ENCODE measurements around the gene CKAP4.

CKAP4 gene

GRCh38 chr12:106233011-106233410, 14.8 kb downstream of the CKAP4 start:
- Histone ChIP-seq H3K79me2 (ENCODE audit: insufficient read depth, low read length) (no peaks in the 10 kb centered on the region), H3F3A (ENCODE audit: insufficient read depth, low read length) (no peaks in the 10 kb centered on the region), H3K4me2 (ENCODE audit: low read length) (no peak overlapping the region), H3K27me3 (ENCODE audit: insufficient read depth, low read length) (no peaks in the 10 kb centered on the region), H2AFZ (ENCODE audit: low read length) (no peak overlapping the region), H3K4me3 (ENCODE audit: low read depth, low read length, poor library complexity, severe bottlenecking) (no peak overlapping the region), H3K9me2 (ENCODE audit: low read depth, low read length) (no peaks in the 10 kb centered on the region), H3K27ac (ENCODE audit: low read depth, low read length, poor library complexity, severe bottlenecking) (no peak overlapping the region), H3K4me1 (ENCODE audit: insufficient read depth, low read length, severe bottlenecking) (peaks cover 2% of the 10 kb centered on the region), H4K20me1 (ENCODE audit: insufficient read depth, low read length) (no peaks in the 10 kb centered on the region), H3K9me3 (ENCODE audit: low read length) (no peaks in the 10 kb centered on the region), H3K36me3 (ENCODE audit: insufficient read depth, low read length) (no peaks in the 10 kb centered on the region), H3K9ac (ENCODE audit: low read length) (no peak overlapping the region)
- TF ChIP-seq, protein P1, sequence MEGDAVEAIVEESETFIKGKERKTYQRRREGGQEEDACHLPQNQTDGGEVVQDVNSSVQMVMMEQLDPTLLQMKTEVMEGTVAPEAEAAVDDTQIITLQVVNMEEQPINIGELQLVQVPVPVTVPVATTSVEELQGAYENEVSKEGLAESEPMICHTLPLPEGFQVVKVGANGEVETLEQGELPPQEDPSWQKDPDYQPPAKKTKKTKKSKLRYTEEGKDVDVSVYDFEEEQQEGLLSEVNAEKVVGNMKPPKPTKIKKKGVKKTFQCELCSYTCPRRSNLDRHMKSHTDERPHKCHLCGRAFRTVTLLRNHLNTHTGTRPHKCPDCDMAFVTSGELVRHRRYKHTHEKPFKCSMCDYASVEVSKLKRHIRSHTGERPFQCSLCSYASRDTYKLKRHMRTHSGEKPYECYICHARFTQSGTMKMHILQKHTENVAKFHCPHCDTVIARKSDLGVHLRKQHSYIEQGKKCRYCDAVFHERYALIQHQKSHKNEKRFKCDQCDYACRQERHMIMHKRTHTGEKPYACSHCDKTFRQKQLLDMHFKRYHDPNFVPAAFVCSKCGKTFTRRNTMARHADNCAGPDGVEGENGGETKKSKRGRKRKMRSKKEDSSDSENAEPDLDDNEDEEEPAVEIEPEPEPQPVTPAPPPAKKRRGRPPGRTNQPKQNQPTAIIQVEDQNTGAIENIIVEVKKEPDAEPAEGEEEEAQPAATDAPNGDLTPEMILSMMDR (IDR thresholded peaks at IDR 0.05; ENCODE audit: low read length): no peak
- no peak for TF ChIP-seq EZH2 (IDR thresholded peaks at IDR 0.05; ENCODE audit: borderline replicate concordance, low read length)

DNA sequence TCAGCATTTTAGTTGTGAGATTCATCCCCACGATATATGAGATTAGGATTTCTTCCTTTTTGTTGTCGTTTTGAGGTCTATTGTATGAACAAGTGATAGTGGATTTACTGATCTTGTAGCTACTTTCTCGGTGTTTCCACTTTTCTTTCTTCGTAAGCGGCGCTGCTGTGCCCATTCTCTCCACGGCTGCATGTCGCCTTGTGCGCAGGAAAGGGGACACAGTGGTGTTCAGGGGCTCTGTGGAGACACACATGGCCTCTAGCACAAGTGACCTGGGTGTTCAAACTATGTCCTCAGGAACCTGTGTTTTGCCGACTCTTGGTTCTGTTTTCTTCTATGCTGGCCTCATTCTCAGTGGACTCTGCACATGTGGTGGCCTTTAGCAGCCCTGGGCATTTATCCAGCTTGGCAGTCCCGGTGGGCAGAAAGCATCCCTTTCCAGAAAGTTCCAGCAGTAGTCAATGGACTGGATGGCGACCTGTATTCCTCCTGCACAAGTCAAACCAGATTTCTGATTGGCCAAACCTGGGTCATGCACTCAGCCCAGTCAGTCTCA, 18.7 kb downstream of the CKAP4 start:
- no peak overlapping the region for H3K9ac ChIP-seq (ENCODE audit: low read length)
- H3K27ac ChIP-seq (ENCODE audit: low read depth, low read length, poor library complexity, severe bottlenecking): no peak overlapping the region

GRCh38 chr12:106228320-106228710, 19.5 kb downstream of the CKAP4 start:
- H3K4me3 ChIP-seq (ENCODE audit: low read depth, low read length, poor library complexity, severe bottlenecking): no peak overlapping the region
- no peak overlapping the region for H2AFZ ChIP-seq (ENCODE audit: low read length)
- no peaks in the 10 kb centered on the region for H3K9me3 ChIP-seq (ENCODE audit: low read length)
- H3K9ac ChIP-seq (ENCODE audit: low read length): no peak overlapping the region
- H3K4me1 ChIP-seq (ENCODE audit: insufficient read depth, low read length, severe bottlenecking): peaks cover 14% of the 10 kb centered on the region
- H4K20me1 ChIP-seq (ENCODE audit: insufficient read depth, low read length): no peaks in the 10 kb centered on the region
- H3K79me2 ChIP-seq (ENCODE audit: insufficient read depth, low read length): no peaks in the 10 kb centered on the region
- no peak overlapping the region for H3K4me2 ChIP-seq (ENCODE audit: low read length)
- H3K9me2 ChIP-seq (ENCODE audit: low read depth, low read length): no peaks in the 10 kb centered on the region
- no peaks in the 10 kb centered on the region for H3K27me3 ChIP-seq (ENCODE audit: insufficient read depth, low read length)
- no peaks in the 10 kb centered on the region for H3F3A ChIP-seq (ENCODE audit: insufficient read depth, low read length)
- TF ChIP-seq, protein P1 (IDR thresholded peaks at IDR 0.05; ENCODE audit: low read length): no peak
- no peak for TF ChIP-seq EZH2 (IDR thresholded peaks at IDR 0.05; ENCODE audit: borderline replicate concordance, low read length)
- H3K36me3 ChIP-seq (ENCODE audit: insufficient read depth, low read length): no peaks in the 10 kb centered on the region
- no peak overlapping the region for H3K27ac ChIP-seq (ENCODE audit: low read depth, low read length, poor library complexity, severe bottlenecking)

More for the DNA sequence above, 18.7 kb downstream of the CKAP4 start:
- Histone ChIP-seq H4K20me1 (ENCODE audit: insufficient read depth, low read length) (no peaks in the 10 kb centered on the region), H3K9me2 (ENCODE audit: low read depth, low read length) (no peaks in the 10 kb centered on the region), H3F3A (ENCODE audit: insufficient read depth, low read length) (no peaks in the 10 kb centered on the region), H3K4me2 (ENCODE audit: low read length) (no peak overlapping the region), H3K4me3 (ENCODE audit: low read depth, low read length, poor library complexity, severe bottlenecking) (no peak overlapping the region), H3K9me3 (ENCODE audit: low read length) (no peaks in the 10 kb centered on the region), H3K4me1 (ENCODE audit: insufficient read depth, low read length, severe bottlenecking) (peaks cover 14% of the 10 kb centered on the region), H3K27me3 (ENCODE audit: insufficient read depth, low read length) (no peaks in the 10 kb centered on the region), H3K79me2 (ENCODE audit: insufficient read depth, low read length) (no peaks in the 10 kb centered on the region), H2AFZ (ENCODE audit: low read length) (no peak overlapping the region), H3K36me3 (ENCODE audit: insufficient read depth, low read length) (no peaks in the 10 kb centered on the region)
- no peak for TF ChIP-seq EZH2 (IDR thresholded peaks at IDR 0.05; ENCODE audit: borderline replicate concordance, low read length)
- TF ChIP-seq, protein P1 (IDR thresholded peaks at IDR 0.05; ENCODE audit: low read length): no peak

Measured in OCI-LY1 (cell line).